GM19397 (cell line): ENCODE data around the gene DGKH.

Source experiments
- ATAC-seq: cut with Tn5 transposase; IDR thresholded peaks from one replicate; pipeline ENCODE4 v1.9.1; 2021; ENCODE audit warnings: mild to moderate bottlenecking, moderate library complexity; ENCODE audit not compliant: unreplicated experiment

Gene DGKH

GRCh38 chr13:42039946-42040729 is 8.3 kb upstream of the DGKH start:
- ATAC-seq, result peak; percentile 76

DNA sequence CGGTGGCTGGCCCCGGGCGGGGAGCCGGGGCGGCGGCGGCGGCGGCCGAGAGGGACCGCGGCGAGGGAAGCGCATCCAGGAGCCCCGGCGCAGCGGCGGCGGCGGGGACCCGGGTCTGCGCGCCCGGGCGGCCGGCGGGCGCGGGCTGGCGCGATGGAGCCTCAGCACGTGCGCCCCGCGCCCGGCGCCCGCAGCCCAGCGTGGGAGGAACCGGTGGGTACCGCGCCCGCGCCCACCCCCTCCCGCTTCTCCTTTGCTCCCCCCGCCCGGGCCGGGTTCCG is 7.8 kb upstream of the DGKH start:
- peak; percentile 26 for ATAC-seq

DNA sequence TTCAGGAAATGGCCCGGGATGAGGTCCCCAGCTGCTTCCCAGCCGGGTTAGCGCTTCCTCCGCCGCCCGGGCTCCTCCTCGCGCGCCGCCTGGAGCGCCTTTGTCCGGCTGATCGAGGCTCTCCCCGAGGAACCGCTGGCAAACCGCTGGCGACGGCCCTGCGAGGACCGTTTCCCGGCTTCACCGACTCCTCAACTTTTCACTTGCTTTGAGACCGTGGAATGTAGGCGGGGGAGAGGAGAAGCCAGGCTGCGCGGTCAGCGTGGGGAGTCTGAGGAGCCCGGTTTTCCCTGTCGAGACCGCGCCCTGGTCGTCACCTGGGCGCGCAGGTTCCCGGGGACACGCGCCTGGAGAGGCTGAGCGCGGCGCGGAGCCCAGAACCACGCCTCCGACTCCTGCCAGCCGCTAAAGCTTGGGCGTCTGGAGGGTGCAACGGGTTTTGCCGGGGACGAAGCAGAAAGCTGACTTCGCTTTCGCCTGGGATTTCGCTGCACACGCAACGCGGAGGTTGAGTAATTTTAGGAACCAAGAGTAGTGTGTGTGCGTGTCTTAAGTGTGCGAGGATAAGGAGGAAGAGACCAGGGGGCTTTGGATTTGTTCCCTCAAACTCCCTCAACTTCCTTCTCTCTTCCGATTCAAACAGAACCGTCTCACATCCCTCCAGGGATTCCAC is 7.3 kb upstream of the DGKH start:
- ATAC-seq, result peak; percentile 11

- ATAC-seq, result no peak
Measured at GRCh38 chr13:42041684-42042035, 6.8 kb upstream of the DGKH start.

- ATAC-seq, result no peak
Measured at GRCh38 chr13:42043676-42044075, 4.8 kb upstream of the DGKH start.

- ATAC-seq, result no peak
Measured at GRCh38 chr13:42046448-42046847, 2.0 kb upstream of the DGKH start.

- peak; percentile 12 for ATAC-seq
Measured at GRCh38 chr13:42047561-42048341, 697 bp upstream of the DGKH start.

DNA sequence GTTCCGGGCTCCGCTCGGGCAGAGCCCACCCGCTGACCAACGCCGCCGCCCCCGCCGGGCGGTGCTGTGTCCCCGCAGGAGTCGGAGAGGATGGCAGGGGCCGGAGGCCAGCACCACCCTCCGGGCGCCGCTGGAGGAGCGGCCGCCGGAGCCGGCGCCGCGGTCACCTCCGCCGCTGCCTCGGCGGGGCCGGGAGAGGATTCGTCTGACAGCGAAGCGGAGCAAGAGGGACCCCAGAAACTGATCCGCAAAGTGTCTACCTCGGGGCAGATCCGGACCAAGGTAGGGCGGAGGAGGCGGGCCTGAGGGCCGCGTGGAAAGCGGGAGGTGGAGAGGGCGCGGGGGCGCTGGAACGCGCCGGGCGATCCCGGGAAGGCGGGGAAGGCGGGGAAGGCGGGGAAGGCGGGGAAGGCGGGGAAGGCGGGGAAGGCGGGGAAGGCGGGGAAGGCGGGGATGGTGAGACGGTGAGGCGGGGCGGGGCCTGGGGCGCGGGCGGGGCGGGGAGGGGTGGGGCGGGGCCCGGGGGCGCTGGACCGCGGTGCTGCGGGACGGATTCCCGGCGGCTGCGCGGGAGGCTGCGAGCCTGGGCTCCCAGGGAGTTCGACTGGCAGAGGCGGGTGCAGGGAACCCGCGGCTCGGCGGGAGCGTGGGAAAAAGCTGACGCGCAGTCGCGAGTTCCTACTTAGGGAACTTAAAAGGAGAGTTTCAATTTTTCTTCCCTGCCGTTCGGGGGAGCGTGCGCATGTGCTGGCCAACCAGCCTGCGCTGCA is 421 bp downstream of the DGKH start:
- peak; percentile 45 for ATAC-seq

- peak; percentile 29 for ATAC-seq
Measured at GRCh38 chr13:42049454-42049813, 986 bp downstream of the DGKH start.

GRCh38 chr13:42054798-42055499 is 6.5 kb downstream of the DGKH start:
- ATAC-seq, result no peak

DNA sequence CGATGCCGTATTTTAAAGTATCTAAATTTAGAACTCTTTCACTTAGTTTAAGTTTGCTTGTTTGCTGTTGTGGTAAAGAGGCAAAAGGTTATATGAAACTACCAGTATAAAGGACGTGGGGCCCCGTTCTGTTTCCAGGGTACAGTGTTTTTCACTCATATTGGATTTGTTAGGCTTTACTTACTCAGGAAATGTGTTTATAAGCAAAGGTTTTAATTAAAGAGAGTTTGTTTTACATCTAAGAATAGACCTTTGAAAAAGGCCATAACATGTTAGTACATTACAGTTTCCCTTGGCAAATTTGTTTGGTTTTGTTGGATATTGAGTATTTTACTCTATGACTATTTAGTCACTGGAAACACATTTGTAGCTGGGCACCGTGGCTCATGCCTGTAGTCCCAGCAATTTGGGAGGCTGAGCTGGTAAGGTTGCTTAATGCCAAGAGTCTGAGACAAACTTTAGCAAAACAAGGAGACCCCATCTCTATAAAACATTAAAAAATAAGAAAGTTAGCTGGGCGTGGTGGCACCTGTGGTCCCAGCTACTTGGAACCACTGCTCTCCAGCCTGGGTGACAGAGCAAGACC is 7.1 kb downstream of the DGKH start:
- no peak for ATAC-seq

DNA sequence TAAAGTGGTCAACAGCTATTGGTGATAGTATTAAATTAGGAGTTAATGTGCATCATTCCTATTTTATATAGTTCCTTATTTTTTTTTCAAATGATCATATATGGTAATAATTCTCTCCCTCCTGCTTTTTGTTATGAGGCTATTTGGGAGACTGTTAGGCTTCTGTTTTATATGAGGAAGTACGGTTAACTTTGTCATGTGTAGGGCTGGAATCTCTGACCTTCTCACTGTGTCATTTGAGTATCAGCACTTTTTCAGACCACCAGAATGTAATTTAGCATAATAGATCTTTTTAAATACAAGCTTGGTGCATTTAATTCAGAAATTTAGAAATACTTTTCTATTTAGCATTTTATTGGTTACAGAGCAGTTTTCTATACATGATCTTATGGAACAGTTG is 7.7 kb downstream of the DGKH start:
- no peak for ATAC-seq

DNA sequence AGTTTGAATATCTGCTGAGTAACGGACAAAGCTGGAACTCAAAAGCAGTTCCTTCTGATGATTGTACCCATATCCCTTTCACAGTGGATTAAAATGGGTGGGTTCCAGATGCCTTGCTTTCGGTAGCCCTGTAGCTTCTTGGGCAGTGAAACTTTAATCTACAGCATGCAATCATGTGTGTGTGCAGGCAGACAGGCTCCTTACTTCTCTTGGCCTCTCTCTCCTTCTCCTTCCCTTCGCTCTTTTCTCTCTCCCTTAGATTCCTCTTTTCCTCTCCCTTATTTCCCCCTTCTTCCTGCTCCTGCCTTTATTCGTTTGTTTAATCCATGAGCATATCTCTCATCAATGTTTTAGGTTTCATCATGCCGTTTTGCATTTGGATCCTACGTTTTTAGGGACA is 8.1 kb downstream of the DGKH start:
- ATAC-seq, result no peak

- no peak for ATAC-seq
Measured at GRCh38 chr13:42057918-42058530, 9.6 kb downstream of the DGKH start.

- no peak for ATAC-seq
Measured at GRCh38 chr13:42061943-42062342, 13.5 kb downstream of the DGKH start.

GRCh38 chr13:42063105-42063504 is 14.7 kb downstream of the DGKH start:
- no peak for ATAC-seq

DNA sequence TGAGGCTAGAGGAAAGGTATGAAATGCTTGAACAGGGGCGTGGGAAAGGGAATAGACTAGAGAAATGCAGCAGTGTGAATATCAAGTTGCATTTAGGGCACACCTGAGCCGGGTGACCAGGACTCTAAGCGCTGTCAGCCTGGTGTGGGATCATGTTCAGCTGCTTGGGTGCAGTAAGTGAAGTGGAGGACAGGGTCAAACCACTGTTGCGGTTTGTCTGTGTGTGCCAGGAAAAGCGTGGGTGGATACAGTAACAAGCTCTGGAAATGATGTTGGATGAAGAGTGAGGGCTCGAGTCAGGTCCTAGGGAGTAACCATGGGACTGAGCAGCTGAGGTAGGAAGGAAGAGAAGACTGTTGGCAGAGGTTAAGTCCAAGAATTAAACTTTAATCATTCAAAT is 15.8 kb downstream of the DGKH start:
- ATAC-seq, result no peak

- no peak for ATAC-seq
Measured at GRCh38 chr13:42064966-42065365, 16.5 kb downstream of the DGKH start.

DNA sequence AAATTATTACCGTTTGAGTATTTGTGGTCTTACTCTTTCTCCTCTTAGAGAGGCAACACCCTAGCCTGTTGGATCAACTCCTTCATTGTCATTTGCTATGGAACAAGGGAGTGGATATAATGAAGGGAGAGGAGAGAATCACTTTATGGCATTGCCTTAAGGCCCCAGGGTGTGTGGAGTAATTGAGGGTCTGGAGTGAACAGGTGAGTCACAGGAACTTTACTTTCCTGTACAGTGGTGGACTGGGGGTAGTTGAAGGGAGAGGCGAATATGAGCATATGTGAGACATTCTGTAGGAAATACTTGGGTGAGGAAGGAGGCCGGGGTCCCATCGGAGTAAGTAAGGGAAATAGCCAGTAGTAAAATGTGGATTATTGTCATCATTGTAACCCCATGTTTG is 17.0 kb downstream of the DGKH start:
- ATAC-seq, result no peak

GRCh38 chr13:42066542-42066941 is 18.1 kb downstream of the DGKH start:
- no peak for ATAC-seq
